ENCODE results near the gene MAB21L1. TPM values are rescaled to one million over a fixed set of nuclear protein-coding genes. Genes with fewer than 3 reads are reported as not detected.

Gene MAB21L1
- total and polyA plus RNA-seq, 3 donors from 2014 or later: 0.09 TPM; not detected in 2

DNA sequence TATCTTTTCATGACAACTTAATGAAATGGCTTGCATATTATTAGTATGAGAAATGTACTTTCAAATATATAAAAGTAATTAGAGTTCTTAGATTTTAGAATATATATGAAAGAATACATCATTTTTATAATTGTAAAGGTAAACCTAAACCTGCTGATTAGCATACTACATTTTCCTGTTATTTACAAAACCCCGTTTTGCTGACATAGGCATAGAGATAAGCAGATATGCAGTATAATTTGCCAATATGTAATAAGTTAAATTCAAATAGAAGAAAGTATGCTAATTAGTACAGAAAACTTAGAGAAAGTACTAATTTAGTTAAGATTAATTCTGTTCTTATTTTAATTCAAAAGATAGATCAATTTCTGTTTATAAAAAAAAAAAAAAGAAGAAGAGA, 21.5 kb downstream of the MAB21L1 start:
- 77 to 88% methylated on average over 1 of the region's 1 CpG for WGBS, 2 donors
- H3K36me3 ChIP-seq (ENCODE audit: low read depth, missing control alignments): no peaks in the 10 kb centered on the region
- TF ChIP-seq, protein P1, sequence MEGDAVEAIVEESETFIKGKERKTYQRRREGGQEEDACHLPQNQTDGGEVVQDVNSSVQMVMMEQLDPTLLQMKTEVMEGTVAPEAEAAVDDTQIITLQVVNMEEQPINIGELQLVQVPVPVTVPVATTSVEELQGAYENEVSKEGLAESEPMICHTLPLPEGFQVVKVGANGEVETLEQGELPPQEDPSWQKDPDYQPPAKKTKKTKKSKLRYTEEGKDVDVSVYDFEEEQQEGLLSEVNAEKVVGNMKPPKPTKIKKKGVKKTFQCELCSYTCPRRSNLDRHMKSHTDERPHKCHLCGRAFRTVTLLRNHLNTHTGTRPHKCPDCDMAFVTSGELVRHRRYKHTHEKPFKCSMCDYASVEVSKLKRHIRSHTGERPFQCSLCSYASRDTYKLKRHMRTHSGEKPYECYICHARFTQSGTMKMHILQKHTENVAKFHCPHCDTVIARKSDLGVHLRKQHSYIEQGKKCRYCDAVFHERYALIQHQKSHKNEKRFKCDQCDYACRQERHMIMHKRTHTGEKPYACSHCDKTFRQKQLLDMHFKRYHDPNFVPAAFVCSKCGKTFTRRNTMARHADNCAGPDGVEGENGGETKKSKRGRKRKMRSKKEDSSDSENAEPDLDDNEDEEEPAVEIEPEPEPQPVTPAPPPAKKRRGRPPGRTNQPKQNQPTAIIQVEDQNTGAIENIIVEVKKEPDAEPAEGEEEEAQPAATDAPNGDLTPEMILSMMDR (IDR thresholded peaks at IDR 0.05): no peak
- TF ChIP-seq POLR2A (IDR thresholded peaks at IDR 0.05): no peak
- no peak overlapping the region for H3K4me3 ChIP-seq
- H3K9me3 ChIP-seq: no peaks in the 10 kb centered on the region
- no peak overlapping the region for H3K27ac ChIP-seq
- no peaks in the 10 kb centered on the region for H3K27me3 ChIP-seq
- no peak for DNase-seq
- intact Hi-C loops (cut with DNase I; ENCODE audit: low total_unique reads): no loop called here
- no peaks in the 10 kb centered on the region for H3K4me1 ChIP-seq

DNA sequence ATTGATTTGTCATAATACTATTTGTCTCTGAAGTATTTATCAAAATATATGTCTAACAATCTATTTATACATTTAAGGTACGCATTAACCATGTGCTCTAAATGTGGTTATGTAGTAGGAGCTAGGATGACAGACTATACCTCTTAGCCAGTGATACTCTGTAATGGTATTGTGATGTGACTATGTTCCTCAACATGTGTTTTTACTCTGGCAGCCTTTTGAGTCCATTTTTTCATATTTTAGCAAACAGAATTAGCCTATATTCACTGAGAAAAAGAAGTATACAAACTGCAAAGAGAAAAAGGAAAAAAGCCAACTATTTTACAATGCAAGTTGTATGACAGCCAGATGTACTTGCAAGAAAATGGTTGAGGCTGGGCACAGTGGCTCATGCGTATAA, 26.7 kb downstream of the MAB21L1 start:
- Histone ChIP-seq H3K9me3 (no peaks in the 10 kb centered on the region), H3K36me3 (ENCODE audit: low read depth, missing control alignments) (no peaks in the 10 kb centered on the region), H3K4me3 (no peak overlapping the region), H3K27ac (no peak overlapping the region), H3K27me3 (no peaks in the 10 kb centered on the region), H3K4me1 (no peaks in the 10 kb centered on the region)
- intact Hi-C loops (cut with DNase I; ENCODE audit: low total_unique reads): no loop called here
- no peak for DNase-seq
- WGBS, 2 donors: 90 to 98% methylated on average over 2 of the region's 2 CpGs
- no peak for TF ChIP-seq POLR2A (IDR thresholded peaks at IDR 0.05)
- TF ChIP-seq, protein P1 (IDR thresholded peaks at IDR 0.05): no peak

DNA sequence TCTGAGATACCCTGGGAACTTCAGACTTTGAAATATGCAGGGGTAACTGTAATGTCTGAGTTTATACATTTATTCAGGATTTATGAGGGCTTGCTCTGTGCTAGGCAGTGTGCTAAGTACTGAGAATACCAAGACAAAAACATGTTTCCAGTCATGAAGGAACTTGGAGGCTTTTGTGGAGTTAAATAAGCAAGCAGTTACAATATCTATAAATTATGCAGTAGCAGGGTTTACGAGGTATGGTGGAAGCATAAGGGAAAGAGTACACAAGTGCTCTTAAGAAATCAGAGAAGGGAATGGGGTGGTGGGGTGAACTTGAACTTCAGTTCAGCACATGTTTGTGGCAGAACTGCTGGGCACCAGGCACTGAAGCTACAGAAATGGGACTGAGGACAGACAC, 28.0 kb downstream of the MAB21L1 start:
- WGBS, 2 donors: 67 to 81% methylated on average over 1 of the region's 1 CpG
- intact Hi-C loops (cut with DNase I; ENCODE audit: low total_unique reads): no loop called here
- no peaks in the 10 kb centered on the region for H3K4me1 ChIP-seq
- no peak overlapping the region for H3K27ac ChIP-seq
- DNase-seq: no peak
- H3K36me3 ChIP-seq (ENCODE audit: low read depth, missing control alignments): no peaks in the 10 kb centered on the region
- H3K9me3 ChIP-seq: no peaks in the 10 kb centered on the region
- no peak overlapping the region for H3K4me3 ChIP-seq
- TF ChIP-seq, protein P1 (IDR thresholded peaks at IDR 0.05): no peak
- no peak for TF ChIP-seq POLR2A (IDR thresholded peaks at IDR 0.05)
- H3K27me3 ChIP-seq: no peaks in the 10 kb centered on the region
